HepG2 (cell line): Measurements from ENCODE around the gene NAV2. TPM values are rescaled to one million over a fixed set of nuclear protein-coding genes. Genes with fewer than 3 reads are reported as not detected.

Experiments used
- CENPT ChIP-seq: sonication (generic); formaldehyde crosslinking; IDR thresholded peaks from 2 replicates; pipeline ENCODE4 v1.8.0; 2022; ENCODE audit warnings: low read depth, mild to moderate bottlenecking, moderate library complexity, missing genetic modification reagents
- CENPX ChIP-seq: sonication (generic); formaldehyde crosslinking; IDR thresholded peaks from 2 replicates; pipeline ENCODE4 v1.9.0; 2021; ENCODE audit warnings: mild to moderate bottlenecking, missing genetic modification reagents, moderate library complexity
- HMG20A ChIP-seq: IDR thresholded peaks from 2 replicates; pipeline ENCODE4 v1.6.1; 2016; ENCODE audit warnings: borderline replicate concordance
- MAF1 ChIP-seq: sonication (generic); formaldehyde crosslinking; IDR thresholded peaks from 2 replicates; pipeline ENCODE4 v1.5.0; 2020; ENCODE audit warnings: missing genetic modification reagents, borderline replicate concordance
- PATZ1 ChIP-seq: sonication (generic); formaldehyde crosslinking; IDR thresholded peaks from 2 replicates; pipeline ENCODE4 v1.4.0; 2020; ENCODE audit warnings: missing genetic modification reagents
- RARA ChIP-seq: IDR thresholded peaks from 2 replicates; pipeline ENCODE4 v1.6.1; 2016; ENCODE audit warnings: missing genetic modification reagents, missing compliant biosample characterization
- RXRB ChIP-seq: IDR thresholded peaks from 2 replicates; pipeline ENCODE4 v1.6.1; 2016; ENCODE audit warnings: borderline replicate concordance, missing genetic modification reagents, missing compliant biosample characterization
- SRY ChIP-seq: sonication (generic); formaldehyde crosslinking; IDR thresholded peaks from 2 replicates; pipeline ENCODE4 v1.8.0; 2022; ENCODE audit warnings: mild to moderate bottlenecking, missing genetic modification reagents
- STAT6 ChIP-seq: sonication (generic); formaldehyde crosslinking; IDR thresholded peaks from 2 replicates; pipeline ENCODE4 v1.4.0; 2020; ENCODE audit warnings: missing genetic modification reagents, mild to moderate bottlenecking, borderline replicate concordance
- TBX3 ChIP-seq: fragments of 450-650 bp; IDR thresholded peaks from 2 replicates; pipeline ENCODE4 v1.6.1; 2017; ENCODE audit warnings: antibody characterized with exemption, mild to moderate bottlenecking, inconsistent platforms, borderline replicate concordance
- ZBTB26 ChIP-seq: IDR thresholded peaks from 2 replicates; pipeline ENCODE4 v1.6.1; 2016; ENCODE audit warnings: missing compliant biosample characterization, missing genetic modification reagents, borderline replicate concordance
- ZFP37 ChIP-seq: sonication (generic); formaldehyde crosslinking; IDR thresholded peaks from 2 replicates; pipeline ENCODE4 v1.4.0; 2020; ENCODE audit warnings: missing genetic modification reagents, borderline replicate concordance
- ZNF142 ChIP-seq: sonication (generic); formaldehyde crosslinking; IDR thresholded peaks from 2 replicates; pipeline ENCODE4 v1.4.0; 2020; ENCODE audit warnings: missing genetic modification reagents
- ZNF18 ChIP-seq: sonication (generic); formaldehyde crosslinking; IDR thresholded peaks from 2 replicates; pipeline ENCODE4 v1.8.0; 2022; ENCODE audit warnings: mild to moderate bottlenecking, missing genetic modification reagents; ENCODE audit not compliant: insufficient replicate concordance
- ZNF367 ChIP-seq: sonication (generic); formaldehyde crosslinking; IDR thresholded peaks from 2 replicates; pipeline ENCODE4 v1.4.0; 2020; ENCODE audit warnings: missing genetic modification reagents, borderline replicate concordance
- polyA plus RNA-seq, 8 experiments: library from polyadenylated mRNA; depleted of rRNA in 3 of 8; stranded (reverse) in 7 of 8; unstranded in 1 of 8; fragments of >200 nt; fragmentation: Illumina TruSeq in 4 of 8; extraction: Trizol in 4 of 8; gene quantifications; 2 replicates each; pipeline versions ENCODE4 v1.2.1 to v1.2.3, GENCODE V29; 2011 to 2016; ENCODE audit warnings: low read depth in 4 of 8, missing spikeins in 1 of 8, mixed read lengths in 1 of 8; ENCODE audit not compliant: insufficient read depth in 1 of 8
- total RNA-seq, 5 experiments: library from RNA; depleted of rRNA; stranded (reverse); fragments of >200 nt; fragmentation: Illumina TruSeq; extraction: Trizol; gene quantifications; 2 replicates each; pipeline ENCODE4 v1.2.3, GENCODE V29; 2016; ENCODE audit warnings: low read depth in 1 of 5

NAV2 gene
- total and polyA plus RNA-seq, 2 of the 13 experiments (the other 11 are each of a cell fraction or from before 2014, with no cell fraction given), result 9.3 to 34.6 TPM

- TF ChIP-seq RXRB (CRISPR knock-in tag), result 0 out of 2 replicates have a peak, but pooled peaks have one; percentile 35
- no peak for TF ChIP-seq ZNF18
- TF ChIP-seq CENPT (CRISPR knock-in tag), result no peak
- no peak for TF ChIP-seq MAF1 (CRISPR knock-in tag)
- TF ChIP-seq PATZ1 (CRISPR knock-in tag), result no peak
- TF ChIP-seq TBX3, result peak; percentile 96
- peak; percentile 60; the same call in 1 of the 2 replicates for TF ChIP-seq HMG20A
- peak; percentile 77 for TF ChIP-seq RARA (CRISPR knock-in tag)
- TF ChIP-seq ZBTB26, result no peak
- no peak for TF ChIP-seq CENPX
- no peak for TF ChIP-seq ZNF367
- TF ChIP-seq ZNF142 (CRISPR knock-in tag), result no peak
- TF ChIP-seq STAT6 (CRISPR knock-in tag), result no peak
- no peak for TF ChIP-seq ZFP37
- no peak for TF ChIP-seq SRY (CRISPR knock-in tag)
Measured at GRCh38 chr11:20011307-20011951, 298.8 kb downstream of the NAV2 start (continued).
